KMS-11 (cell line): ENCODE measurements around the gene GBGT1.
A peak's percentile ranks its signal among the peaks of the same experiment; 100 is the strongest.

Experiments
- H2AFZ ChIP-seq: fragments of 200-600 bp; sonication (generic); 2 replicates; pipeline ENCODE4 v1.6.1; 2016; ENCODE audit warnings: antibody characterized with exemption, mixed run types, low read depth
- H3K27ac ChIP-seq: fragments of 200-600 bp; sonication (generic); 2 replicates; pipeline ENCODE4 v1.6.1; 2016; ENCODE audit warnings: mild to moderate bottlenecking, mixed run types
- H3K27me3 ChIP-seq: fragments of 200-600 bp; sonication (generic); 2 replicates; pipeline ENCODE4 v1.6.1; 2017; ENCODE audit warnings: mild to moderate bottlenecking, low read depth, mixed run types, moderate library complexity; ENCODE audit not compliant: insufficient read depth
- H3K36me3 ChIP-seq: fragments of 200-600 bp; sonication (generic); 2 replicates; pipeline ENCODE4 v1.6.1; 2017; ENCODE audit warnings: mild to moderate bottlenecking, mixed run types; ENCODE audit not compliant: insufficient read depth
- H3K4me1 ChIP-seq: fragments of 200-600 bp; sonication (generic); 2 replicates; pipeline ENCODE4 v1.6.1; 2016; ENCODE audit warnings: mild to moderate bottlenecking, low read depth, mixed run types; ENCODE audit not compliant: poor library complexity, severe bottlenecking
- H3K4me2 ChIP-seq: fragments of 200-600 bp; sonication (generic); 2 replicates; pipeline ENCODE4 v1.7.0; 2016; ENCODE audit warnings: mild to moderate bottlenecking, mixed run types
- H3K4me3 ChIP-seq: fragments of 200-600 bp; sonication (generic); IDR thresholded peaks from 2 replicates; pipeline ENCODE4 v1.6.1; 2017; ENCODE audit warnings: low read depth, low read length, mixed read lengths; ENCODE audit not compliant: insufficient read depth
- H3K79me2 ChIP-seq: fragments of 200-600 bp; sonication (generic); 2 replicates; pipeline ENCODE4 v1.6.1; 2016; ENCODE audit warnings: low read depth, mixed run types; ENCODE audit not compliant: insufficient read depth
- H3K9ac ChIP-seq: fragments of 200-600 bp; sonication (generic); 2 replicates; pipeline ENCODE4 v1.6.1; 2016; ENCODE audit warnings: mild to moderate bottlenecking, mixed run types
- H4K20me1 ChIP-seq: fragments of 200-600 bp; sonication (generic); 2 replicates; pipeline ENCODE4 v1.6.1; 2016; ENCODE audit warnings: mild to moderate bottlenecking, mixed run types; ENCODE audit not compliant: insufficient read depth
- TF ChIP-seq, protein P1 (sequence below): fragments of 200-600 bp; sonication (generic); conservative IDR thresholded peaks from 2 replicates; pipeline ENCODE4 v1.6.1; 2017; ENCODE audit warnings: low read depth, mild to moderate bottlenecking, antibody characterized with exemption, low read length, moderate library complexity, mixed read lengths

Gene GBGT1

DNA sequence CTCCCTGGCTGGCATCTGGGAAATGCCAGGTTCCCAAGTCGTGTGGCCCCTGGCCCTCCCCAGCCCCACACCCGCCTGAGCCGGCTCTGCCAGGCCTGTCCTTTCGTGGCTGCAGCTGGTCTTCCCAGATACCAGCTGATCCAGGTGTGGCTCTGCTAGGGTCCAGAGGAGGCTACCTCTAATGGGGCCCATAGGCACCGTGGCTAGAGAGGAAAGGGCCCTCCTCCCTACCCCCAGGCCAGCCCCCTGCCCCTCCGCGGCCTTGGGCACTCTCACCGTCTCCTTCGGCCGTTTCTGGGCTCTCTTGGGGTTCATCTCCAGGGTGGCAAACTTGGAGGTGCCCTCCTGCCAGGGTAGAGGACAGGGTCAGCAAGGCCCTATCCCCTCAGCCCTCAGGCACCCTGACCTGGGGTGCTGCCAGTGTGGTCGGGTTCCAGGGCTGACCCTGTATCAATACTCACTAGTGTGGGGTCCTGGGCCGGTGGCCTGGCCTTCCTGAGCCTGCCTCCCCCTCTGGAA is 59.7 kb downstream of the GBGT1 start:
- Histone ChIP-seq H3K36me3 (no peaks in the 10 kb centered on the region), H2AFZ (no peak overlapping the region), H3K27ac (no peak overlapping the region), H4K20me1 (no peaks in the 10 kb centered on the region), H3K79me2 (no peaks in the 10 kb centered on the region), H3K4me1 (no peaks in the 10 kb centered on the region), H3K4me2 (no peak overlapping the region), H3K27me3 (no peaks in the 10 kb centered on the region), H3K9ac (no peak overlapping the region), H3K4me3 (no peak overlapping the region)
- TF ChIP-seq, protein P1, sequence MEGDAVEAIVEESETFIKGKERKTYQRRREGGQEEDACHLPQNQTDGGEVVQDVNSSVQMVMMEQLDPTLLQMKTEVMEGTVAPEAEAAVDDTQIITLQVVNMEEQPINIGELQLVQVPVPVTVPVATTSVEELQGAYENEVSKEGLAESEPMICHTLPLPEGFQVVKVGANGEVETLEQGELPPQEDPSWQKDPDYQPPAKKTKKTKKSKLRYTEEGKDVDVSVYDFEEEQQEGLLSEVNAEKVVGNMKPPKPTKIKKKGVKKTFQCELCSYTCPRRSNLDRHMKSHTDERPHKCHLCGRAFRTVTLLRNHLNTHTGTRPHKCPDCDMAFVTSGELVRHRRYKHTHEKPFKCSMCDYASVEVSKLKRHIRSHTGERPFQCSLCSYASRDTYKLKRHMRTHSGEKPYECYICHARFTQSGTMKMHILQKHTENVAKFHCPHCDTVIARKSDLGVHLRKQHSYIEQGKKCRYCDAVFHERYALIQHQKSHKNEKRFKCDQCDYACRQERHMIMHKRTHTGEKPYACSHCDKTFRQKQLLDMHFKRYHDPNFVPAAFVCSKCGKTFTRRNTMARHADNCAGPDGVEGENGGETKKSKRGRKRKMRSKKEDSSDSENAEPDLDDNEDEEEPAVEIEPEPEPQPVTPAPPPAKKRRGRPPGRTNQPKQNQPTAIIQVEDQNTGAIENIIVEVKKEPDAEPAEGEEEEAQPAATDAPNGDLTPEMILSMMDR = no peak

DNA sequence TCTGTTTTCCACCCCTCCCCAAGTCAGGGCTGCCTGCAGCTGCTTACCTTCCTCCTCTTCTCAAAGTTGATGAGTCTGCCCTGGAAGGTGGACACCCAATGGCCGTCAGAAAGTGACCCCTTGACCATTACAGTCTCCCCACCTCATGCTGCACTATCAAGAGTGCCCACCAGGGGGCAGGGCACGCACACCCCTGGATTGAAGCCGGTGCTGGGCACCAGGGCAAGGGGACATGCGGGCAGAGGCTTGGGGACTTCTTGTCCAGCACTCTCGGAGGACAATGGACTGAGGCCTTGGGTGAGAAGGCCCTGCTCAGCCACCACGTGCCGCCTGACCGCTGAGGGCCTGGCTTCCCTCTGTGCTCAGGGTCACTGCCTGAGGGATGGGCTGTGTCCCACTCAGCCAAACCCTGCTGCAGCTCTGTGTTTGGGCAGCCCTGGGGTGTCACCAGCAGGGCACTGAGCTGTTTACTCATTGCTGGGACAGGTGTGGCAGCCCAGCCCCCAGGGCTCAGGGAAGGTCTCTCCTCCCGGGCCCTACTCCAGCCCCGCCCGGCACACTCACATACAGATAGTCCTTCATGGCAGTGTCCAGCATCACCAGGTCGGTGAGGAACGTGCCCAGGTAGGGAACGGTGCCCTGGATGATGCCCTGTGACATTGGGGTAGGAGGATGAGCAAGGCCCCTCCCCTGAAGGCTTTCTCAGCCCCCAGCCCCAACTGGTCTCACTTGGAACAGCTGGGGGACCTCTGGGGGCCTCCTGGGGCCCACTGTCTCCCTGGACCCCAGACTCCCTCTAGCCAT is 60.3 kb downstream of the GBGT1 start:
- no peaks in the 10 kb centered on the region for H3K27me3 ChIP-seq
- no peaks in the 10 kb centered on the region for H3K4me1 ChIP-seq
- H2AFZ ChIP-seq = no peak overlapping the region
- H3K9ac ChIP-seq = no peak overlapping the region
- no peak overlapping the region for H3K27ac ChIP-seq
- TF ChIP-seq, protein P1 = peak; percentile 97
- H3K4me2 ChIP-seq = no peak overlapping the region
- H3K4me3 ChIP-seq = no peak overlapping the region
- no peaks in the 10 kb centered on the region; the same call in 1 of the 2 replicates for H3K36me3 ChIP-seq
- no peaks in the 10 kb centered on the region for H4K20me1 ChIP-seq
- H3K79me2 ChIP-seq = no peaks in the 10 kb centered on the region
